Activated effector memory CD4-positive, alpha-beta T cell treated with Interleukin-2 at 50 U/mL for 16 hours (primary cell): ENCODE results near the gene BIN2.

Source experiments
- DNase-seq: peaks from one replicate; pipeline ENCODE4 v3.0.0-alpha.2; 2020

Gene BIN2

GRCh38 chr12:51323966-51324895, at the start of gene BIN2:
BIN2 (minus strand) TSS chr12:51324174; CDS start chr12:51324102, 72 bp downstream.
- DNase-seq, result peak; percentile 74

GRCh38 chr12:51373187-51373586, 49.2 kb upstream of the BIN2 start:
- no peak for DNase-seq

- no peak for DNase-seq
Measured at GRCh38 chr12:51372021-51372420, 48.0 kb upstream of the BIN2 start.

GRCh38 chr12:51371295-51371953, 47.5 kb upstream of the BIN2 start:
- DNase-seq, result no peak

GRCh38 chr12:51370667-51371066, 46.7 kb upstream of the BIN2 start:
- DNase-seq, result no peak

GRCh38 chr12:51369581-51369980, 45.6 kb upstream of the BIN2 start:
- no peak for DNase-seq

- peak; percentile 81 for DNase-seq
Measured at GRCh38 chr12:51368640-51369517, 44.9 kb upstream of the BIN2 start.

- no peak for DNase-seq
Measured at GRCh38 chr12:51365276-51365675, 41.3 kb upstream of the BIN2 start.

- no peak for DNase-seq
Measured at GRCh38 chr12:51364001-51364400, 40.0 kb upstream of the BIN2 start.

- no peak for DNase-seq
Measured at GRCh38 chr12:51362747-51363342, 38.9 kb upstream of the BIN2 start.

- no peak for DNase-seq
Measured at GRCh38 chr12:51362307-51362706, 38.3 kb upstream of the BIN2 start.

- DNase-seq, result no peak
Measured at GRCh38 chr12:51361161-51362016, 37.4 kb upstream of the BIN2 start.

- no peak for DNase-seq
Measured at GRCh38 chr12:51360315-51360714, 36.3 kb upstream of the BIN2 start.

- DNase-seq, result no peak
Measured at GRCh38 chr12:51359851-51360250, 35.9 kb upstream of the BIN2 start.

GRCh38 chr12:51358496-51358895, 34.5 kb upstream of the BIN2 start:
- no peak for DNase-seq

GRCh38 chr12:51357374-51358047, 33.5 kb upstream of the BIN2 start:
- DNase-seq, result no peak

GRCh38 chr12:51351913-51352532, 28.0 kb upstream of the BIN2 start:
- no peak for DNase-seq

- no peak for DNase-seq
Measured at GRCh38 chr12:51349026-51349425, 25.1 kb upstream of the BIN2 start.

GRCh38 chr12:51348116-51348515, 24.1 kb upstream of the BIN2 start:
- no peak for DNase-seq

- no peak for DNase-seq
Measured at GRCh38 chr12:51346581-51346980, 22.6 kb upstream of the BIN2 start, which contains the start of gene CELA1. CELA1 (minus strand) TSS chr12:51346679; CDS start chr12:51346638, 41 bp downstream.

- DNase-seq, result no peak
Measured at GRCh38 chr12:51345681-51346080, 21.7 kb upstream of the BIN2 start.
